H1 (cell line): ENCODE results near the gene SEMA7A. TPM values are rescaled to one million over a fixed set of nuclear protein-coding genes. Genes with fewer than 3 reads are reported as not detected.
A peak's percentile ranks its signal among the peaks of the same experiment; 100 is the strongest.

Experiments
- CTCF ChIA-PET: fragments of 300-600 bp; sonication (Branson Sonifier 250); formaldehyde crosslinking; loops from one replicate; lab custom pipeline; 2021; ENCODE audit not compliant: partially characterized antibody; lab: Charles Lee
- POLR2A ChIA-PET: fragments of 300-600 bp; sonication (Branson Sonifier 250); formaldehyde crosslinking; loops from one replicate; lab custom pipeline; 2021; ENCODE audit warnings: inconsistent platforms; ENCODE audit not compliant: partially characterized antibody; lab: Charles Lee
- DNase-seq, 2 experiments: peaks; one replicate each; pipeline versions ENCODE4 v3.0.0 to v3.0.0-alpha.2; 2010 to 2022; ENCODE audit warnings: low spot score in 2 of 2, low read depth in 1 of 2, mixed read lengths in 1 of 2
- FAIRE-seq: peaks from 2 replicates; lab custom pipeline; 2011; peaks lifted over from hg19 to GRCh38; lab: Jason Lieb, UNC
- H2AFZ ChIP-seq: 2 replicates; pipeline ENCODE4 v1.8.1; 2012; ENCODE audit warnings: low read length, inconsistent platforms
- H2AK5ac ChIP-seq: 2 replicates; pipeline ENCODE4 v1.6.1; 2013; ENCODE audit warnings: low read depth, low read length
- H2BK120ac ChIP-seq: replicated peaks from 2 replicates; pipeline ENCODE3; 2013; ENCODE audit warnings: low read depth, low read length, inconsistent platforms
- H2BK12ac ChIP-seq: 2 replicates; pipeline ENCODE4 v1.6.1; 2013; ENCODE audit warnings: low read depth, low read length
- H2BK15ac ChIP-seq: 2 replicates; pipeline ENCODE4 v1.6.1; 2013; ENCODE audit warnings: low read length
- H2BK20ac ChIP-seq: 2 replicates; pipeline ENCODE4 v1.6.1; 2013; ENCODE audit warnings: low read length
- H2BK5ac ChIP-seq: 2 replicates; pipeline ENCODE4 v1.6.1; 2013; ENCODE audit warnings: low read depth, low read length
- H3K14ac ChIP-seq: 2 replicates; pipeline ENCODE4 v1.6.1; 2013; ENCODE audit warnings: inconsistent platforms; ENCODE audit not compliant: insufficient read length
- H3K18ac ChIP-seq: 2 replicates; pipeline ENCODE4 v1.6.1; 2013; ENCODE audit warnings: low read length; ENCODE audit errors: extremely low read depth
- H3K23ac ChIP-seq: 2 replicates; pipeline ENCODE4 v1.6.1; 2013; ENCODE audit warnings: inconsistent platforms; ENCODE audit not compliant: insufficient read length
- H3K23me2 ChIP-seq: 2 replicates; pipeline ENCODE4 v1.6.1; 2013; ENCODE audit warnings: low read depth, low read length
- H3K27ac ChIP-seq: 2 replicates; pipeline ENCODE4 v1.6.1; 2011; ENCODE audit warnings: low read depth, low read length, inconsistent platforms
- H3K27me3 ChIP-seq, 4 experiments: replicated peaks in 1 of 4; 1 replicate in 1 of 4; 2 replicates in 3 of 4; pipeline versions ENCODE4 v1.6.1 to v1.8.1; 2011 to 2013; ENCODE audit warnings: low read length in 3 of 4, mild to moderate bottlenecking in 3 of 4, inconsistent platforms in 2 of 4, mixed read lengths in 2 of 4, moderate library complexity in 1 of 4; ENCODE audit not compliant: control insufficient read depth in 3 of 4, insufficient read depth in 3 of 4; ENCODE audit errors: extremely low read depth in 1 of 4
- H3K36me3 ChIP-seq, 4 experiments: 2 replicates each; pipeline versions ENCODE4 v1.6.1 to v1.8.1; 2011 to 2013; ENCODE audit warnings: mild to moderate bottlenecking in 4 of 4, low read length in 3 of 4, moderate library complexity in 2 of 4, control low read depth in 1 of 4, inconsistent platforms in 1 of 4; ENCODE audit not compliant: insufficient read depth in 4 of 4, control insufficient read depth in 2 of 4
- H3K4ac ChIP-seq: replicated peaks from 2 replicates; pipeline ENCODE3; 2013; ENCODE audit warnings: low read length, low read depth, mixed read lengths, inconsistent platforms; ENCODE audit not compliant: insufficient read length
- H3K4me1 ChIP-seq, 4 experiments: replicated peaks in 1 of 4; 1 replicate in 1 of 4; 2 replicates in 3 of 4; pipeline versions ENCODE4 v1.6.1 to v1.8.1; 2011 to 2013; ENCODE audit warnings: low read length in 3 of 4, inconsistent platforms in 2 of 4, mixed read lengths in 1 of 4; ENCODE audit not compliant: insufficient read depth in 4 of 4, control insufficient read depth in 3 of 4
- H3K4me2 ChIP-seq, 2 experiments: 2 replicates each; pipeline versions ENCODE4 v1.6.1 to v1.8.1; 2011 to 2013; ENCODE audit warnings: low read depth in 2 of 2, low read length in 2 of 2, control low read depth in 1 of 2, inconsistent platforms in 1 of 2, mild to moderate bottlenecking in 1 of 2; ENCODE audit not compliant: insufficient read depth in 1 of 2
- H3K4me3 ChIP-seq, 4 experiments: fragments of 200-600, 300-600 bp in 1 of 4; sonication (generic), shearing (Covaris generic), sonication (Bioruptor Twin) in 1 of 4; 2 replicates each; pipeline versions ENCODE4 v1.5.1 to v1.8.1; 2011 to 2016; ENCODE audit warnings: low read length in 4 of 4, low read depth in 3 of 4, control low read depth in 2 of 4, inconsistent platforms in 2 of 4, mild to moderate bottlenecking in 2 of 4, mixed read lengths in 1 of 4, moderate library complexity in 1 of 4; ENCODE audit not compliant: insufficient read depth in 2 of 4; ENCODE audit errors: extremely low read depth in 1 of 4
- H3K56ac ChIP-seq: replicated peaks from 2 replicates; pipeline ENCODE3; 2013; ENCODE audit warnings: low read depth, mild to moderate bottlenecking, mixed read lengths, low read length, inconsistent platforms; ENCODE audit not compliant: insufficient read length
- H3K79me1 ChIP-seq: 2 replicates; pipeline ENCODE4 v1.6.1; 2013; ENCODE audit warnings: low read depth, low read length, control low read depth
- H3K79me2 ChIP-seq, 2 experiments: 2 replicates each; pipeline versions ENCODE4 v1.6.1 to v1.8.1; 2012 to 2013; ENCODE audit warnings: low read length in 2 of 2, mild to moderate bottlenecking in 2 of 2, inconsistent platforms in 1 of 2; ENCODE audit not compliant: insufficient read depth in 2 of 2, control insufficient read depth in 1 of 2
- H3K9ac ChIP-seq, 4 experiments: replicated peaks in 1 of 4; 1 replicate in 1 of 4; 2 replicates in 3 of 4; pipeline versions ENCODE4 v1.6.1 to v1.8.1; 2011 to 2013; ENCODE audit warnings: low read depth in 3 of 4, low read length in 3 of 4, control low read depth in 2 of 4, mild to moderate bottlenecking in 2 of 4, moderate library complexity in 2 of 4, inconsistent platforms in 1 of 4; ENCODE audit errors: extremely low read depth in 1 of 4
- H3K9me3 ChIP-seq, 2 experiments: 2 replicates each; pipeline versions ENCODE4 v1.6.1 to v1.8.1; 2012 to 2013; ENCODE audit warnings: mild to moderate bottlenecking in 2 of 2, moderate library complexity in 2 of 2, control low read depth in 1 of 2, inconsistent platforms in 1 of 2, low read depth in 1 of 2, low read length in 1 of 2, mixed read lengths in 1 of 2; ENCODE audit not compliant: insufficient read depth in 2 of 2
- H4K20me1 ChIP-seq, 2 experiments: replicated peaks in 1 of 2; 2 replicates each; pipeline versions ENCODE3 to v1.8.1; 2011 to 2013; ENCODE audit warnings: inconsistent platforms in 2 of 2, low read length in 2 of 2, mild to moderate bottlenecking in 1 of 2; ENCODE audit not compliant: insufficient read depth in 2 of 2, control insufficient read depth in 1 of 2
- H4K5ac ChIP-seq: 2 replicates; pipeline ENCODE4 v1.6.1; 2013; ENCODE audit warnings: low read length, low read depth, mixed read lengths, inconsistent platforms; ENCODE audit not compliant: insufficient read length
- H4K8ac ChIP-seq: 2 replicates; pipeline ENCODE4 v1.8.0; 2013; ENCODE audit warnings: mild to moderate bottlenecking, moderate library complexity, low read length, inconsistent platforms; ENCODE audit not compliant: insufficient read depth; ENCODE audit errors: extremely low read depth
- H4K91ac ChIP-seq: replicated peaks from 2 replicates; pipeline ENCODE3; 2013; ENCODE audit warnings: low read length, mixed read lengths, inconsistent platforms; ENCODE audit not compliant: insufficient read length
- CEBPB ChIP-seq: IDR thresholded peaks from 2 replicates; pipeline ENCODE4 v1.6.1; 2012; ENCODE audit warnings: low read depth, low read length
- GABPA ChIP-seq: IDR thresholded peaks from 2 replicates; pipeline ENCODE4 v1.6.1; 2011; ENCODE audit warnings: mild to moderate bottlenecking, low read length, moderate library complexity, borderline replicate concordance; ENCODE audit not compliant: insufficient read depth
- SP4 ChIP-seq: IDR thresholded peaks from 2 replicates; pipeline ENCODE4 v1.6.1; 2012; ENCODE audit warnings: low read length, inconsistent platforms
- SRF ChIP-seq: IDR thresholded peaks from 2 replicates; pipeline ENCODE4 v1.6.1; 2011; ENCODE audit warnings: mild to moderate bottlenecking, low read depth, low read length, moderate library complexity
- TBP ChIP-seq: IDR thresholded peaks from 2 replicates; pipeline ENCODE4 v1.6.1; 2011; ENCODE audit warnings: low read depth, low read length, improper control_type of control experiment
- TEAD4 ChIP-seq: IDR thresholded peaks from 2 replicates; pipeline ENCODE4 v1.6.1; 2012; ENCODE audit warnings: low read depth, low read length, inconsistent platforms, mixed read lengths
- ZNF274 ChIP-seq: IDR thresholded peaks from 2 replicates; pipeline ENCODE4 v1.7.0; 2012; ENCODE audit warnings: low read length, borderline replicate concordance; ENCODE audit errors: extremely low read depth
- WGBS, 2 experiments: shearing (Covaris generic) in 1 of 2; methylation state at CpG; one replicate each; pipeline versions ENCODE4 v1.1.6 to v1.1.7; 2013 to 2015; ENCODE audit warnings: low lambda C conversion rate in 2 of 2, mixed read lengths in 2 of 2, inconsistent platforms in 1 of 2, low coverage in 1 of 2, missing lambda C conversion rate in 1 of 2; ENCODE audit not compliant: insufficient replicate concordance in 2 of 2, insufficient coverage in 1 of 2, insufficient read length in 1 of 2; ENCODE audit errors: extremely low coverage in 1 of 2, missing lambda C conversion rate in 1 of 2; 5-methylcytosine and 5-hydroxymethylcytosine counted together
- polyA plus RNA-seq, 7 experiments: library from polyadenylated mRNA; depleted of rRNA in 3 of 7; stranded (reverse) in 5 of 7; unstranded in 2 of 7; fragments of >200 nt in 5 of 7; fragments of 200-250 nt in 2 of 7; gene quantifications; 1 replicate in 5 of 7; 2 replicates in 1 of 7; 4 replicates in 1 of 7; pipeline versions ENCODE4 v1.2.1 to v1.2.3, GENCODE V29; 2011 to 2013; ENCODE audit warnings: missing spikeins in 2 of 7, mixed read lengths in 2 of 7
- total RNA-seq: library from RNA; stranded (reverse); fragmentation: NEBNext Ultra II Directional; extraction: Animal tissue kit (Norgen Biotek cat#: 25700); gene quantifications from 2 replicates; pipeline ENCODE4 v1.2.1, GENCODE V29; 2021

SEMA7A gene
- total and polyA plus RNA-seq, 2 of the 8 experiments (the other 6 are each of a cell fraction or from before 2014, with no cell fraction given) = 10.7 to 15.0 TPM

- no peaks in the 10 kb centered on the region for H3K9me3 ChIP-seq
- H2BK120ac ChIP-seq = no peak overlapping the region
- H3K79me2 ChIP-seq = no peaks in the 10 kb centered on the region
- no peak overlapping the region for H3K4me2 ChIP-seq
- peaks cover 0 to 18% (median 9%) of the 10 kb centered on the region in 4 experiments; a peak in 5 of 7 replicates for H3K4me1 ChIP-seq
- no peak overlapping the region for H4K5ac ChIP-seq
- 88% methylated on average over 10 of the region's 10 CpGs; no CpG with 5 or more reads in 1 of the 2 experiments for WGBS, 2 experiments
- H2BK12ac ChIP-seq = 0 out of 2 replicates have a peak overlapping the region, but pooled peaks have one; percentile 75
- H2BK15ac ChIP-seq = peak overlapping the region; percentile 88; the same call in 1 of the 2 replicates
- H2BK20ac ChIP-seq = no peak overlapping the region
- ChIA-PET POLR2A (interaction anchor here (0.7 to 1.6 kb wide), 4 partner anchors 15 to 55 kb away, joined by 3 to 5 read pairs (median 4); no protein-coding TSS in a partner anchor), CTCF (interaction anchor here (0.6 to 36.8 kb wide), 7 partner anchors 9 to 74 kb away, joined by 3 to 1311 read pairs (median 4); partner anchors contain the start of gene SEMA7A)
- no peak overlapping the region for H3K23ac ChIP-seq
- H3K9ac ChIP-seq = no peak overlapping the region
- DNase-seq (no peak), FAIRE-seq (no peak)
- no peak overlapping the region for H3K56ac ChIP-seq
- no peaks in the 10 kb centered on the region for H3K23me2 ChIP-seq
- no peak overlapping the region for H3K14ac ChIP-seq
- no peaks in the 10 kb centered on the region for H3K79me1 ChIP-seq
- H3K4me3 ChIP-seq = no peak overlapping the region
- no peaks in the 10 kb centered on the region for H3K27me3 ChIP-seq
- H2BK5ac ChIP-seq = no peak overlapping the region; the same call in 1 of the 2 replicates
- peak overlapping the region; percentile 12; the same call in 1 of the 2 replicates for H4K8ac ChIP-seq
- H3K18ac ChIP-seq = no peak overlapping the region
- no peak overlapping the region for H3K27ac ChIP-seq
- H3K36me3 ChIP-seq = no peaks in the 10 kb centered on the region
- H2AK5ac ChIP-seq = no peak overlapping the region
- H2AFZ ChIP-seq = no peak overlapping the region
- H4K20me1 ChIP-seq = no peaks in the 10 kb centered on the region
- no peak for TF ChIP-seq ZNF274
- TF ChIP-seq TBP = no peak
- TF ChIP-seq CEBPB = no peak
- TF ChIP-seq SRF = no peak
- peak; percentile 83 for TF ChIP-seq TEAD4
- TF ChIP-seq SP4 = no peak
- no peak for TF ChIP-seq GABPA
- H3K4ac ChIP-seq = no peak overlapping the region
- no peak overlapping the region for H4K91ac ChIP-seq
These were observed 46.0 kb downstream of the SEMA7A start for GRCh38 chr15:74387621-74388362.
